Hepatocyte (in vitro differentiated cells): ENCODE measurements around the gene RASGEF1C. TPM values are rescaled to one million over a fixed set of nuclear protein-coding genes. Genes with fewer than 3 reads are reported as not detected.

Source experiments
- DNase-seq: peaks from one replicate; pipeline ENCODE4 v3.0.0-alpha.2; 2016; ENCODE audit warnings: low spot score
- H2AFZ ChIP-seq: fragments of 200-600 bp; sonication (generic); 2 replicates; pipeline ENCODE4 v1.6.0; 2016; ENCODE audit warnings: antibody characterized with exemption, mild to moderate bottlenecking
- H3K27ac ChIP-seq: fragments of 200-600 bp; sonication (generic); 2 replicates; pipeline ENCODE4 v1.5.1; 2016; ENCODE audit warnings: mild to moderate bottlenecking
- H3K27me3 ChIP-seq: fragments of 200-600 bp; sonication (generic); 2 replicates; pipeline ENCODE4 v1.6.1; 2016
- H3K36me3 ChIP-seq: fragments of 200-600 bp; sonication (generic); replicated peaks from 2 replicates; pipeline ENCODE4 v1.5.1; 2016; ENCODE audit warnings: low read depth; ENCODE audit not compliant: insufficient read depth
- H3K4me1 ChIP-seq: fragments of 200-600 bp; sonication (generic); 2 replicates; pipeline ENCODE4 v1.5.1; 2016; ENCODE audit warnings: mild to moderate bottlenecking, moderate library complexity; ENCODE audit not compliant: insufficient read depth
- H3K4me2 ChIP-seq: fragments of 200-600 bp; sonication (generic); 2 replicates; pipeline ENCODE4 v1.6.0; 2016
- H3K4me3 ChIP-seq: fragments of 200-600 bp; sonication (generic); 2 replicates; pipeline ENCODE4 v1.5.1; 2016; ENCODE audit warnings: mild to moderate bottlenecking
- H3K79me2 ChIP-seq: fragments of 200-600 bp; sonication (generic); 2 replicates; pipeline ENCODE4 v1.6.0; 2017; ENCODE audit warnings: mild to moderate bottlenecking
- H3K9me2 ChIP-seq: fragments of 200-600 bp; sonication (generic); replicated peaks from 2 replicates; pipeline ENCODE4 v1.6.0; 2017; ENCODE audit warnings: mild to moderate bottlenecking; ENCODE audit not compliant: insufficient read depth
- H3K9me3 ChIP-seq: fragments of 200-600 bp; sonication (generic); 2 replicates; pipeline ENCODE4 v1.5.1; 2016; ENCODE audit warnings: low read depth, mild to moderate bottlenecking
- H4K20me1 ChIP-seq: fragments of 200-600 bp; sonication (generic); 2 replicates; pipeline ENCODE4 v1.6.0; 2016; ENCODE audit warnings: mild to moderate bottlenecking; ENCODE audit not compliant: insufficient read depth, poor library complexity, severe bottlenecking
- CTCF ChIP-seq: fragments of 200-600 bp; sonication (generic); IDR thresholded peaks from 2 replicates; pipeline ENCODE4 v1.5.1; 2016; ENCODE audit warnings: antibody characterized with exemption, mild to moderate bottlenecking; ENCODE audit not compliant: poor library complexity
- EZH2 ChIP-seq: fragments of 200-600 bp; sonication (generic); IDR thresholded peaks from 2 replicates; pipeline ENCODE4 v1.6.1; 2016; ENCODE audit warnings: antibody characterized with exemption, mild to moderate bottlenecking, borderline replicate concordance
- EZH2phosphoT487 ChIP-seq: fragments of 200-600 bp; sonication (generic); IDR thresholded peaks from one replicate; pipeline ENCODE4 v1.6.1; 2018; ENCODE audit warnings: antibody characterized with exemption, mild to moderate bottlenecking, low read depth, moderate library complexity; ENCODE audit not compliant: unreplicated experiment, severe bottlenecking
- WGBS: methylation state at CpG from one replicate; pipeline ENCODE4 v1.1.6; 2016; ENCODE audit warnings: low lambda C conversion rate; ENCODE audit errors: missing lambda C conversion rate; 5-methylcytosine and 5-hydroxymethylcytosine counted together
- polyA plus RNA-seq: library from polyadenylated mRNA; unstranded; fragments of >200 nt; fragmentation: Nextera tagmentation; extraction: Ambion mirVana; gene quantifications from 2 replicates; pipeline ENCODE4 v1.2.1, GENCODE V29; 2016
- total RNA-seq: library from RNA; depleted of rRNA; stranded (reverse); fragments of >200 nt; gene quantifications from 2 replicates; pipeline ENCODE4 v1.2.3, GENCODE V29; 2014

RASGEF1C gene
- total and polyA plus RNA-seq, 2 experiments from 2014 or later = not detected

- H3K79me2 ChIP-seq = no peaks in the 10 kb centered on the region
- no peak overlapping the region for H3K4me3 ChIP-seq
- no peaks in the 10 kb centered on the region for H3K27me3 ChIP-seq
- 97% methylated on average over 14 of the region's 14 CpGs for WGBS
- DNase-seq = no peak
- TF ChIP-seq EZH2phosphoT487 = no peak
- no peak for TF ChIP-seq CTCF
- no peak for TF ChIP-seq EZH2
- H3K4me2 ChIP-seq = no peak overlapping the region
- no peaks in the 10 kb centered on the region for H3K36me3 ChIP-seq
- H2AFZ ChIP-seq = no peak overlapping the region
- no peaks in the 10 kb centered on the region for H3K9me2 ChIP-seq
- no peaks in the 10 kb centered on the region for H4K20me1 ChIP-seq
- H3K4me1 ChIP-seq = peaks cover 4% of the 10 kb centered on the region
- no peaks in the 10 kb centered on the region for H3K9me3 ChIP-seq
- H3K27ac ChIP-seq = no peak overlapping the region
Measured at GRCh38 chr5:180171568-180172094, 37.4 kb downstream of the RASGEF1C start.

GRCh38 chr5:180170810-180171567, 38.0 kb downstream of the RASGEF1C start:
- peaks cover 4% of the 10 kb centered on the region for H3K4me1 ChIP-seq
- DNase-seq = no peak
- WGBS = 91% methylated on average over 15 of the region's 19 CpGs
- no peaks in the 10 kb centered on the region for H4K20me1 ChIP-seq
- no peak overlapping the region for H3K27ac ChIP-seq
- no peak for TF ChIP-seq EZH2phosphoT487
- TF ChIP-seq CTCF = no peak
- TF ChIP-seq EZH2 = no peak
- no peaks in the 10 kb centered on the region for H3K9me3 ChIP-seq
- H2AFZ ChIP-seq = no peak overlapping the region
- H3K4me3 ChIP-seq = no peak overlapping the region
- no peaks in the 10 kb centered on the region for H3K36me3 ChIP-seq
- no peaks in the 10 kb centered on the region for H3K9me2 ChIP-seq
- no peaks in the 10 kb centered on the region for H3K27me3 ChIP-seq
- no peak overlapping the region for H3K4me2 ChIP-seq
- no peaks in the 10 kb centered on the region for H3K79me2 ChIP-seq

GRCh38 chr5:180170106-180170809, 38.8 kb downstream of the RASGEF1C start:
- Histone ChIP-seq H3K4me2 (no peak overlapping the region), H3K4me1 (peaks cover 4% of the 10 kb centered on the region), H3K36me3 (no peaks in the 10 kb centered on the region), H2AFZ (no peak overlapping the region), H3K4me3 (no peak overlapping the region), H3K9me2 (no peaks in the 10 kb centered on the region), H3K27me3 (no peaks in the 10 kb centered on the region), H3K79me2 (no peaks in the 10 kb centered on the region), H3K9me3 (no peaks in the 10 kb centered on the region), H4K20me1 (no peaks in the 10 kb centered on the region), H3K27ac (no peak overlapping the region)
- TF ChIP-seq EZH2 = no peak
- no peak for TF ChIP-seq CTCF
- no peak for TF ChIP-seq EZH2phosphoT487
- no peak for DNase-seq
- WGBS = 76% methylated on average over 25 of the region's 32 CpGs
